ENCODE results near the gene CDR2. TPM values are rescaled to one million over a fixed set of nuclear protein-coding genes. Genes with fewer than 3 reads are reported as not detected.

CDR2 gene
- total and polyA plus RNA-seq, 9 donors, result 12.7 to 30.3 (median 22.9) TPM

- no peaks in the 10 kb centered on the region for H3K36me3 ChIP-seq
- no peaks in the 10 kb centered on the region for H3K9me3 ChIP-seq
- TF ChIP-seq POLR2A (IDR thresholded peaks at IDR 0.05) (no peak), EP300 (IDR thresholded peaks at IDR 0.05) (no peak), CTCF (IDR thresholded peaks at IDR 0.05) (no peak)
- whole genome bisulfite sequencing, 3 donors, result 92 to 96% (median 93%) methylated on average over 2 of the region's 2 CpGs
- H3K4me3 ChIP-seq, result no peak overlapping the region
- DNase-seq, result no peak
- H3K27me3 ChIP-seq, result no peaks in the 10 kb centered on the region
- H3K4me1 ChIP-seq (ENCODE audit: insufficient read depth), result peaks cover 3% of the 10 kb centered on the region
- intact Hi-C loops (cut with DNase I), result no loop called here
- no peak overlapping the region for H3K27ac ChIP-seq
These were observed 26.1 kb downstream of the CDR2 start for GRCh38 chr16:22348291-22348690.

GRCh38 chr16:22347100-22347820 lies 27.2 kb downstream of the CDR2 start:
- Histone ChIP-seq H3K4me1 (ENCODE audit: insufficient read depth) (no peaks in the 10 kb centered on the region), H3K27me3 (no peaks in the 10 kb centered on the region), H3K9me3 (no peaks in the 10 kb centered on the region), H3K4me3 (no peak overlapping the region), H3K36me3 (no peaks in the 10 kb centered on the region), H3K27ac (no peak overlapping the region)
- TF ChIP-seq EP300 (IDR thresholded peaks at IDR 0.05), result no peak
- DNase-seq, result no peak
- WGBS, 3 donors, result 90 to 92% (median 92%) methylated on average over 20 of the region's 20 CpGs
- intact Hi-C loops (cut with DNase I), result no loop called here

GRCh38 chr16:22346483-22346882 lies 27.9 kb downstream of the CDR2 start:
- Histone ChIP-seq H3K36me3 (no peaks in the 10 kb centered on the region), H3K27ac (no peak overlapping the region), H3K4me3 (no peak overlapping the region), H3K27me3 (no peaks in the 10 kb centered on the region), H3K4me1 (ENCODE audit: insufficient read depth) (no peaks in the 10 kb centered on the region), H3K9me3 (no peaks in the 10 kb centered on the region)
- TF ChIP-seq CTCF (IDR thresholded peaks at IDR 0.05) (no peak), EP300 (IDR thresholded peaks at IDR 0.05) (no peak), POLR2A (IDR thresholded peaks at IDR 0.05) (no peak)
- no peak for DNase-seq
- 82 to 85% (median 83%) methylated on average over 9 of the region's 9 CpGs for WGBS, 3 donors
- intact Hi-C loops (cut with DNase I), result no loop called here

- Histone ChIP-seq H3K9me3 (no peaks in the 10 kb centered on the region), H3K4me3 (no peak overlapping the region), H3K27ac (no peak overlapping the region), H3K4me1 (ENCODE audit: insufficient read depth) (no peaks in the 10 kb centered on the region), H3K36me3 (no peaks in the 10 kb centered on the region), H3K27me3 (no peaks in the 10 kb centered on the region)
- intact Hi-C loops (cut with DNase I), result no loop called here
- TF ChIP-seq CTCF (IDR thresholded peaks at IDR 0.05) (no peak), EP300 (IDR thresholded peaks at IDR 0.05) (no peak)
- no peak for DNase-seq
- WGBS, 3 donors, result 62 to 86% (median 69%) methylated on average over 2 of the region's 2 CpGs
These were observed 32.3 kb downstream of the CDR2 start for GRCh38 chr16:22342082-22342481.

- no peaks in the 10 kb centered on the region for H3K9me3 ChIP-seq
- H3K36me3 ChIP-seq, result no peaks in the 10 kb centered on the region
- intact Hi-C loops (cut with DNase I), result no loop called here
These were observed 33.5 kb downstream of the CDR2 start for GRCh38 chr16:22340945-22341344.

More at GRCh38 chr16:22340945-22341344, 33.5 kb downstream of the CDR2 start:
- no peak overlapping the region for H3K27ac ChIP-seq
- no peaks in the 10 kb centered on the region for H3K27me3 ChIP-seq
- TF ChIP-seq CTCF (IDR thresholded peaks at IDR 0.05) (no peak), POLR2A (IDR thresholded peaks at IDR 0.05) (no peak), EP300 (IDR thresholded peaks at IDR 0.05) (no peak)
- no peak for DNase-seq
- no peaks in the 10 kb centered on the region for H3K4me1 ChIP-seq (ENCODE audit: insufficient read depth)
- H3K4me3 ChIP-seq, result no peak overlapping the region

Data from ovary (tissue), 9 donors.